H9 (cell line): ENCODE results near the gene KLK7. TPM values are rescaled to one million over a fixed set of nuclear protein-coding genes. Genes with fewer than 3 reads are reported as not detected.

Source experiments
- DNase-seq: peaks from one replicate; pipeline ENCODE4 v3.0.0-alpha.2; 2017
- H2AFZ ChIP-seq: one replicate; pipeline ENCODE4 v1.6.1; 2013; ENCODE audit warnings: mild to moderate bottlenecking, low read length, control low read depth, moderate library complexity
- H2AK5ac ChIP-seq: 2 replicates; pipeline ENCODE4 v1.6.1; 2013; ENCODE audit warnings: low read length, control low read depth, mixed read lengths; ENCODE audit not compliant: insufficient read length
- H2BK120ac ChIP-seq: one replicate; pipeline ENCODE4 v1.6.1; 2013; ENCODE audit warnings: low read depth, mild to moderate bottlenecking, low read length, control low read depth, inconsistent platforms; ENCODE audit not compliant: poor library complexity, severe bottlenecking
- H2BK12ac ChIP-seq: 2 replicates; pipeline ENCODE4 v1.6.1; 2013; ENCODE audit warnings: low read length, control low read depth, mixed read lengths, low read depth; ENCODE audit not compliant: insufficient read length
- H2BK15ac ChIP-seq: 2 replicates; pipeline ENCODE4 v1.6.1; 2013; ENCODE audit warnings: low read depth, low read length, control low read depth
- H2BK20ac ChIP-seq: one replicate; pipeline ENCODE4 v1.6.1; 2013; ENCODE audit warnings: low read depth, mild to moderate bottlenecking, low read length, control low read depth, inconsistent platforms; ENCODE audit not compliant: poor library complexity, severe bottlenecking
- H2BK5ac ChIP-seq: 2 replicates; pipeline ENCODE4 v1.6.1; 2013; ENCODE audit warnings: low read length, control low read depth, mixed read lengths; ENCODE audit not compliant: insufficient read length
- H3K14ac ChIP-seq: 2 replicates; pipeline ENCODE4 v1.6.1; 2013; ENCODE audit warnings: low read length, control low read depth; ENCODE audit not compliant: insufficient read depth
- H3K18ac ChIP-seq: 2 replicates; pipeline ENCODE4 v1.6.1; 2013; ENCODE audit warnings: low read depth, mild to moderate bottlenecking, mixed read lengths, low read length, control low read depth; ENCODE audit not compliant: insufficient read length
- H3K23ac ChIP-seq: 2 replicates; pipeline ENCODE4 v1.6.1; 2013; ENCODE audit warnings: low read length, control low read depth, mixed read lengths, low read depth; ENCODE audit not compliant: insufficient read length
- H3K23me2 ChIP-seq: 2 replicates; pipeline ENCODE4 v1.6.1; 2013; ENCODE audit warnings: low read depth, mild to moderate bottlenecking, mixed read lengths, low read length, control low read depth; ENCODE audit not compliant: insufficient read length, poor library complexity, severe bottlenecking
- H3K27ac ChIP-seq: 2 replicates; pipeline ENCODE4 v1.5.1; 2013; ENCODE audit warnings: low read length, control low read depth, mixed read lengths, low read depth; ENCODE audit not compliant: insufficient read length
- H3K27me3 ChIP-seq: 2 replicates; pipeline ENCODE4 v1.6.1; 2013; ENCODE audit warnings: low read length, control low read depth, inconsistent platforms; ENCODE audit not compliant: insufficient read depth
- H3K4ac ChIP-seq: 2 replicates; pipeline ENCODE4 v1.6.1; 2013; ENCODE audit warnings: low read depth, mild to moderate bottlenecking, control low read depth, inconsistent platforms, low read length, moderate library complexity
- H3K4me1 ChIP-seq: 2 replicates; pipeline ENCODE4 v1.6.1; 2013; ENCODE audit warnings: low read length, control low read depth, inconsistent platforms; ENCODE audit not compliant: insufficient read depth
- H3K4me2 ChIP-seq: 2 replicates; pipeline ENCODE4 v1.6.1; 2013; ENCODE audit warnings: low read length, control low read depth, mixed read lengths; ENCODE audit not compliant: insufficient read length, insufficient read depth
- H3K56ac ChIP-seq: 2 replicates; pipeline ENCODE4 v1.6.1; 2013; ENCODE audit warnings: low read depth, mild to moderate bottlenecking, mixed read lengths, low read length, control low read depth; ENCODE audit not compliant: insufficient read length
- H3K79me1 ChIP-seq: 2 replicates; pipeline ENCODE4 v1.6.1; 2013; ENCODE audit warnings: low read depth, mild to moderate bottlenecking, moderate library complexity, low read length, control low read depth, inconsistent platforms; ENCODE audit not compliant: insufficient read depth, poor library complexity, severe bottlenecking
- H3K79me2 ChIP-seq: 2 replicates; pipeline ENCODE4 v1.6.1; 2013; ENCODE audit warnings: low read length, control low read depth, inconsistent platforms; ENCODE audit not compliant: insufficient read depth
- H3K9ac ChIP-seq: 2 replicates; pipeline ENCODE4 v1.6.1; 2013; ENCODE audit warnings: low read length, control low read depth, mixed read lengths; ENCODE audit not compliant: insufficient read length; ENCODE audit errors: extremely low read depth
- H3K9me3 ChIP-seq: one replicate; pipeline ENCODE4 v1.6.1; 2013; ENCODE audit warnings: low read depth, low read length, inconsistent platforms; ENCODE audit not compliant: control insufficient read depth
- H3T11ph ChIP-seq: one replicate; pipeline ENCODE4 v1.6.1; 2013; ENCODE audit warnings: mild to moderate bottlenecking, low read length, control low read depth, inconsistent platforms
- H4K20me1 ChIP-seq: one replicate; pipeline ENCODE4 v1.6.1; 2013; ENCODE audit not compliant: control insufficient read depth, insufficient read length, insufficient read depth
- H4K5ac ChIP-seq: 2 replicates; pipeline ENCODE4 v1.6.1; 2013; ENCODE audit warnings: low read depth, mild to moderate bottlenecking, mixed read lengths, low read length, control low read depth; ENCODE audit not compliant: insufficient read length
- H4K8ac ChIP-seq: replicated peaks from 2 replicates; pipeline ENCODE4 v1.6.1; 2013; ENCODE audit warnings: low read length, control low read depth, mixed read lengths, low read depth; ENCODE audit not compliant: insufficient read length
- H4K91ac ChIP-seq: 2 replicates; pipeline ENCODE4 v1.6.1; 2013; ENCODE audit warnings: low read depth, mild to moderate bottlenecking, moderate library complexity, mixed read lengths, low read length, control low read depth; ENCODE audit not compliant: insufficient read length
- H3K27ac Mint-ChIP-seq, 3 experiments: 2 replicates in 2 of 3; 3 replicates in 1 of 3; pipeline ENCODE4 v1.8.0; 2020 to 2021; ENCODE audit warnings: mixed read lengths in 3 of 3, mild to moderate bottlenecking in 1 of 3, moderate library complexity in 1 of 3
- H3K27me3 Mint-ChIP-seq: 2 replicates; pipeline ENCODE4 v1.8.0; 2021; ENCODE audit warnings: low read depth, mild to moderate bottlenecking, moderate library complexity, mixed read lengths
- H3K36me3 Mint-ChIP-seq, 3 experiments: 2 replicates in 2 of 3; 3 replicates in 1 of 3; pipeline ENCODE4 v1.8.0; 2020 to 2021; ENCODE audit warnings: low read depth in 3 of 3, mixed read lengths in 3 of 3; ENCODE audit not compliant: insufficient read depth in 1 of 3
- H3K4me1 Mint-ChIP-seq, 2 experiments: 2 replicates each; pipeline ENCODE4 v1.8.0; 2020; ENCODE audit warnings: mixed read lengths in 2 of 2
- H3K4me3 Mint-ChIP-seq, 2 experiments: 2 replicates in 1 of 2; 3 replicates in 1 of 2; pipeline ENCODE4 v1.8.0; 2020 to 2021; ENCODE audit warnings: mild to moderate bottlenecking in 2 of 2, mixed read lengths in 2 of 2, moderate library complexity in 1 of 2
- H3K9me3 Mint-ChIP-seq, 2 experiments: 2 replicates in 1 of 2; 3 replicates in 1 of 2; pipeline ENCODE4 v1.8.0; 2020; ENCODE audit warnings: mild to moderate bottlenecking in 2 of 2, mixed read lengths in 2 of 2, moderate library complexity in 1 of 2
- WGBS: extraction: QIAGEN DNeasy Blood & Tissue Kit; methylation state at CpG from one replicate; pipeline ENCODE4 v1.1.7; 2013; ENCODE audit warnings: missing lambda C conversion rate, low lambda C conversion rate, mixed read lengths; ENCODE audit not compliant: insufficient read length; ENCODE audit errors: extremely low coverage; 5-methylcytosine and 5-hydroxymethylcytosine counted together
- total RNA-seq: library from RNA; stranded (reverse); gene quantifications from 2 replicates; pipeline ENCODE4 v1.2.1, GENCODE V29; 2021
- TF ChIP-seq, protein P1 (sequence below): fragments of 200-600 bp; sonication (generic); conservative IDR thresholded peaks from 3 replicates; pipeline ENCODE4 v1.8.0; 2021; ENCODE audit warnings: antibody characterized with exemption, mild to moderate bottlenecking

The KLK7 gene
- total RNA-seq, 1 experiment from 2014 or later, result 0.52 TPM

DNA sequence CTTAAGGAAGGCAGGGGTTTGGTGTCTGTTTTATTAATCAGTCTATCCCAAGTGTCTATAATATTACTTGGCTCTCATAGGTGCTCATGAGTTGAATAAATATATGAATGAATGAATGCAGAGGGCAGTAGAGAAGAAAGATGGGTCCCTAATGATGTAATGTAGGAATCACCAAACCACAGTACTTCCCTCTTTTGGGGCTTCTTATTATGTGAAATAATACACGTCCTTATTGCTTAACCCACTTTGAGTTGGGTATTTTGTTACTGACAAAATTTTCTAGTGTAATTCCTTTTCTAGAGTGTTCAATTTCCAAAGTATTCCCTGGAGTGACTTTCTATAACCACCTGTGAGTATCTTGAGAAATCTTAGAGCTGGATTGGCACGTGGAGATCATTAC, 44.1 kb downstream of the KLK7 start:
- H3K9ac ChIP-seq, result no peak overlapping the region
- no peaks in the 10 kb centered on the region for H3K9me3 ChIP-seq
- no peak overlapping the region for H2BK15ac ChIP-seq
- no peaks in the 10 kb centered on the region for H3K79me2 ChIP-seq
- no peak overlapping the region for H3K14ac ChIP-seq
- no peaks in the 10 kb centered on the region for H4K20me1 ChIP-seq
- no peaks in the 10 kb centered on the region for H3K79me1 ChIP-seq
- TF ChIP-seq, protein P1, sequence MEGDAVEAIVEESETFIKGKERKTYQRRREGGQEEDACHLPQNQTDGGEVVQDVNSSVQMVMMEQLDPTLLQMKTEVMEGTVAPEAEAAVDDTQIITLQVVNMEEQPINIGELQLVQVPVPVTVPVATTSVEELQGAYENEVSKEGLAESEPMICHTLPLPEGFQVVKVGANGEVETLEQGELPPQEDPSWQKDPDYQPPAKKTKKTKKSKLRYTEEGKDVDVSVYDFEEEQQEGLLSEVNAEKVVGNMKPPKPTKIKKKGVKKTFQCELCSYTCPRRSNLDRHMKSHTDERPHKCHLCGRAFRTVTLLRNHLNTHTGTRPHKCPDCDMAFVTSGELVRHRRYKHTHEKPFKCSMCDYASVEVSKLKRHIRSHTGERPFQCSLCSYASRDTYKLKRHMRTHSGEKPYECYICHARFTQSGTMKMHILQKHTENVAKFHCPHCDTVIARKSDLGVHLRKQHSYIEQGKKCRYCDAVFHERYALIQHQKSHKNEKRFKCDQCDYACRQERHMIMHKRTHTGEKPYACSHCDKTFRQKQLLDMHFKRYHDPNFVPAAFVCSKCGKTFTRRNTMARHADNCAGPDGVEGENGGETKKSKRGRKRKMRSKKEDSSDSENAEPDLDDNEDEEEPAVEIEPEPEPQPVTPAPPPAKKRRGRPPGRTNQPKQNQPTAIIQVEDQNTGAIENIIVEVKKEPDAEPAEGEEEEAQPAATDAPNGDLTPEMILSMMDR, result no peak
- no peak overlapping the region for H3T11ph ChIP-seq
- H4K8ac ChIP-seq, result no peak overlapping the region
- no CpG with 5 or more reads among the region's 2 CpGs for WGBS
- H2BK120ac ChIP-seq, result no peak overlapping the region
- no peak overlapping the region for H3K4me2 ChIP-seq
- H3K9me3 Mint-ChIP-seq, result peaks cover 0 to 5% of the 10 kb centered on the region in 2 experiments; a peak in 2 of 5 replicates
- H3K4me1 Mint-ChIP-seq, result no peaks in the 10 kb centered on the region
- no peak overlapping the region for H2BK5ac ChIP-seq
- H4K91ac ChIP-seq, result no peak overlapping the region
- no peak for DNase-seq
- no peak overlapping the region for H3K23ac ChIP-seq
- H3K23me2 ChIP-seq, result no peaks in the 10 kb centered on the region
- no peak overlapping the region for H2AFZ ChIP-seq
- no peak overlapping the region for H2BK12ac ChIP-seq
- H3K27me3 Mint-ChIP-seq, result peaks cover 33% of the 10 kb centered on the region
- H3K27me3 ChIP-seq, result no peaks in the 10 kb centered on the region
- H3K4me3 Mint-ChIP-seq, result no peak overlapping the region
- no peak overlapping the region for H3K56ac ChIP-seq
- no peak overlapping the region for H4K5ac ChIP-seq
- no peaks in the 10 kb centered on the region for H3K4me1 ChIP-seq
- H2AK5ac ChIP-seq, result no peak overlapping the region
- no peak overlapping the region for H3K27ac ChIP-seq
- no peaks in the 10 kb centered on the region for H3K36me3 Mint-ChIP-seq
- no peak overlapping the region for H3K18ac ChIP-seq
- H3K4ac ChIP-seq, result no peak overlapping the region
- no peak overlapping the region for H3K27ac Mint-ChIP-seq
- H2BK20ac ChIP-seq, result no peak overlapping the region
